Prostate gland (tissue), 2 donors: ENCODE data around the gene EPB41L1. TPM values are rescaled to one million over a fixed set of nuclear protein-coding genes. Genes with fewer than 3 reads are reported as not detected.

Source experiments
- DNase-seq: peaks from one replicate; pipeline ENCODE4 v3.0.0-alpha.2; 2019; ENCODE audit warnings: low spot score
- H3K27ac ChIP-seq, 2 donors: fragments of 200-600 bp; sonication (generic); 2 replicates each; pipeline ENCODE4 v1.5.1; 2017 to 2019
- H3K27me3 ChIP-seq: fragments of 200-600 bp; sonication (generic); replicated peaks from 2 replicates; pipeline ENCODE4 v1.5.1; 2019; ENCODE audit not compliant: insufficient read depth
- H3K36me3 ChIP-seq, 2 donors: fragments of 200-600 bp; sonication (generic); 1 replicate in 1 of 2; 2 replicates in 1 of 2; pipeline versions ENCODE4 v1.5.1 to v1.8.1; 2017 to 2019
- H3K4me1 ChIP-seq: fragments of 200-600 bp; sonication (generic); replicated peaks from 2 replicates; pipeline ENCODE4 v1.5.1; 2019
- H3K4me3 ChIP-seq, 2 donors: fragments of 200-600 bp; sonication (generic); 2 replicates each; pipeline ENCODE4 v1.5.1; 2017 to 2019
- H3K9me3 ChIP-seq: fragments of 200-600 bp; sonication (generic); 2 replicates; pipeline ENCODE4 v1.5.1; 2017
- CTCF ChIP-seq, 4 experiments: fragments of 200-600 bp in 2 of 4; fragments of 450-650 bp in 2 of 4; sonication (generic) in 2 of 4; IDR thresholded peaks; 1 replicate in 3 of 4; 2 replicates in 1 of 4; pipeline ENCODE4 v1.5.1; 2016 to 2019; ENCODE audit warnings: antibody characterized with exemption in 4 of 4, mild to moderate bottlenecking in 2 of 4, moderate library complexity in 2 of 4
- POLR2A ChIP-seq: fragments of 450-650 bp; IDR thresholded peaks from one replicate; pipeline ENCODE4 v1.6.1; 2016; ENCODE audit warnings: antibody characterized with exemption, mild to moderate bottlenecking
- POLR2AphosphoS5 ChIP-seq: sonication (generic); formaldehyde crosslinking; IDR thresholded peaks from one replicate; pipeline ENCODE4 v1.6.1; 2017; ENCODE audit warnings: antibody characterized with exemption
- WGBS: methylation state at CpG from one replicate; pipeline ENCODE4 v1.1.5; 2018; 5-methylcytosine and 5-hydroxymethylcytosine counted together
- intact Hi-C: fragments of 100-400 bp; cut with DNase I; formaldehyde crosslinking; loops from one replicate; pipeline ENCODE4 v1.14.2; 2022
- total RNA-seq, 2 donors: library from RNA; depleted of rRNA; stranded (reverse); fragments of >200 nt; gene quantifications; one replicate each; pipeline ENCODE4 v1.1.0, GENCODE V29; 2016

EPB41L1 gene
- total RNA-seq, 2 donors from 2014 or later, result 27.7 to 91.1 TPM

GRCh38 chr20:36109251-36109947 lies 45.1 kb upstream of the EPB41L1 start:
- Histone ChIP-seq H3K9me3 (no peaks in the 10 kb centered on the region), H3K27me3 (no peaks in the 10 kb centered on the region), H3K4me3 (no peak overlapping the region), H3K36me3 (no peaks in the 10 kb centered on the region), H3K4me1 (no peaks in the 10 kb centered on the region), H3K27ac (no peak overlapping the region)
- WGBS, result 94% methylated on average over 6 of the region's 6 CpGs
- intact Hi-C loops, result no loop called here
- no peak for DNase-seq
- TF ChIP-seq POLR2AphosphoS5, result no peak
- no peak for TF ChIP-seq CTCF (IDR thresholded peaks at IDR 0.05)
- no peak for TF ChIP-seq POLR2A

GRCh38 chr20:36110994-36111393 lies 43.5 kb upstream of the EPB41L1 start:
- no peaks in the 10 kb centered on the region for H3K4me1 ChIP-seq
- H3K27ac ChIP-seq, result peak overlapping the region; percentile 18 to 68
- H3K27me3 ChIP-seq, result no peaks in the 10 kb centered on the region
- DNase-seq, result no peak
- H3K9me3 ChIP-seq, result no peaks in the 10 kb centered on the region
- intact Hi-C loops, result no loop called here
- TF ChIP-seq POLR2AphosphoS5 (no peak), POLR2A (no peak), CTCF (IDR thresholded peaks at IDR 0.05) (no peak)
- no peaks in the 10 kb centered on the region for H3K36me3 ChIP-seq
- no peak overlapping the region for H3K4me3 ChIP-seq

- no peak overlapping the region for H3K4me3 ChIP-seq
- intact Hi-C loops, result no loop called here
- no peaks in the 10 kb centered on the region for H3K36me3 ChIP-seq
- WGBS, result 40% methylated on average over 6 of the region's 6 CpGs
- DNase-seq, result peak; percentile 71
- H3K27me3 ChIP-seq, result no peaks in the 10 kb centered on the region
- no peaks in the 10 kb centered on the region for H3K9me3 ChIP-seq
- H3K4me1 ChIP-seq, result no peaks in the 10 kb centered on the region
- H3K27ac ChIP-seq, result peak overlapping the region; percentile 66 to 68
- no peak for TF ChIP-seq CTCF (IDR thresholded peaks at IDR 0.05)
- TF ChIP-seq POLR2A, result peak; percentile 27
- TF ChIP-seq POLR2AphosphoS5, result peak; percentile 92
Measured at GRCh38 chr20:36112112-36112511, 42.4 kb upstream of the EPB41L1 start.

- H3K9me3 ChIP-seq, result no peaks in the 10 kb centered on the region
- H3K36me3 ChIP-seq, result no peaks in the 10 kb centered on the region
- TF ChIP-seq CTCF (IDR thresholded peaks at IDR 0.05) (no peak), POLR2A (no peak), POLR2AphosphoS5 (no peak)
- H3K27me3 ChIP-seq, result no peaks in the 10 kb centered on the region
- DNase-seq, result no peak
- no peaks in the 10 kb centered on the region for H3K4me1 ChIP-seq
- intact Hi-C loops, result no loop called here
- H3K4me3 ChIP-seq, result no peak overlapping the region
- WGBS, result 80% methylated on average over 5 of the region's 5 CpGs
- H3K27ac ChIP-seq, result no peak overlapping the region
Measured at GRCh38 chr20:36113036-36113435, 41.5 kb upstream of the EPB41L1 start.

GRCh38 chr20:36113566-36114250 lies 40.8 kb upstream of the EPB41L1 start:
- Histone ChIP-seq H3K9me3 (no peaks in the 10 kb centered on the region), H3K4me1 (no peaks in the 10 kb centered on the region), H3K27me3 (no peaks in the 10 kb centered on the region), H3K27ac (no peak overlapping the region), H3K36me3 (no peaks in the 10 kb centered on the region), H3K4me3 (no peak overlapping the region)
- intact Hi-C loops, result no loop called here
- WGBS, result 61% methylated on average over 13 of the region's 13 CpGs
- DNase-seq, result no peak
- TF ChIP-seq POLR2A (no peak), CTCF (IDR thresholded peaks at IDR 0.05) (no peak), POLR2AphosphoS5 (no peak)
